Measurements from ENCODE around the gene KCNQ1. TPM values are rescaled to one million over a fixed set of nuclear protein-coding genes. Genes with fewer than 3 reads are reported as not detected.

The KCNQ1 gene
- polyA plus RNA-seq, 1 donor (not counting 4 experiments of a cell fraction or from before 2014, with no cell fraction given) = not detected

GRCh38 chr11:2507212-2507901 lies 62.5 kb downstream of the KCNQ1 start:
- DNase-seq (ENCODE audit: low read depth, low spot score) = no peak

GRCh38 chr11:2507945-2508749 lies 63.3 kb downstream of the KCNQ1 start:
- H3K4me2 ChIP-seq (ENCODE audit: control insufficient read depth, extremely low read depth, insufficient read depth, low read depth, low read length) = no peak overlapping the region
- dilution Hi-C loops (cut with MboI; ENCODE audit: extremely low pct_ligation_motif_present, low sequenced_read_pairs) = no loop called here
- no peak for TF ChIP-seq EZH2 (IDR thresholded peaks at IDR 0.05; ENCODE audit: low read length)
- TF ChIP-seq, protein P1, sequence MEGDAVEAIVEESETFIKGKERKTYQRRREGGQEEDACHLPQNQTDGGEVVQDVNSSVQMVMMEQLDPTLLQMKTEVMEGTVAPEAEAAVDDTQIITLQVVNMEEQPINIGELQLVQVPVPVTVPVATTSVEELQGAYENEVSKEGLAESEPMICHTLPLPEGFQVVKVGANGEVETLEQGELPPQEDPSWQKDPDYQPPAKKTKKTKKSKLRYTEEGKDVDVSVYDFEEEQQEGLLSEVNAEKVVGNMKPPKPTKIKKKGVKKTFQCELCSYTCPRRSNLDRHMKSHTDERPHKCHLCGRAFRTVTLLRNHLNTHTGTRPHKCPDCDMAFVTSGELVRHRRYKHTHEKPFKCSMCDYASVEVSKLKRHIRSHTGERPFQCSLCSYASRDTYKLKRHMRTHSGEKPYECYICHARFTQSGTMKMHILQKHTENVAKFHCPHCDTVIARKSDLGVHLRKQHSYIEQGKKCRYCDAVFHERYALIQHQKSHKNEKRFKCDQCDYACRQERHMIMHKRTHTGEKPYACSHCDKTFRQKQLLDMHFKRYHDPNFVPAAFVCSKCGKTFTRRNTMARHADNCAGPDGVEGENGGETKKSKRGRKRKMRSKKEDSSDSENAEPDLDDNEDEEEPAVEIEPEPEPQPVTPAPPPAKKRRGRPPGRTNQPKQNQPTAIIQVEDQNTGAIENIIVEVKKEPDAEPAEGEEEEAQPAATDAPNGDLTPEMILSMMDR (optimal IDR thresholded peaks at IDR 0.05 in 1 of 3, IDR thresholded peaks at IDR 0.05 in 1 of 3, conservative IDR thresholded peaks at IDR 0.05 in 1 of 3; ENCODE audit: extremely low read depth in 1 of 3, insufficient read depth in 2 of 3, low read length in 3 of 3) = no peak
- H3K9me3 ChIP-seq (ENCODE audit: control insufficient read depth, low read depth, low read length) = no peaks in the 10 kb centered on the region
- no peak overlapping the region for H3K4me3 ChIP-seq (ENCODE audit: control insufficient read depth in 2 of 3, extremely low read depth in 1 of 3, insufficient read depth in 2 of 3, low read depth in 1 of 3, low read length in 3 of 3)
- H3K9ac ChIP-seq (ENCODE audit: control insufficient read depth, extremely low read depth, insufficient read depth, low read length) = no peak overlapping the region
- H2AFZ ChIP-seq (ENCODE audit: control insufficient read depth, low read length) = no peak overlapping the region
- no peaks in the 10 kb centered on the region for H3K9me1 ChIP-seq (ENCODE audit: control insufficient read depth, extremely low read depth, insufficient read depth, low read length)
- DNase-seq (ENCODE audit: low read depth, low spot score) = no peak
- H3K27me3 ChIP-seq (ENCODE audit: control insufficient read depth, extremely low read depth, insufficient read depth, low read length) = peaks cover 7% of the 10 kb centered on the region
- no peaks in the 10 kb centered on the region for H3K4me1 ChIP-seq (ENCODE audit: control insufficient read depth, extremely low read depth, insufficient read depth, low read length)
- H3K36me3 ChIP-seq (ENCODE audit: control insufficient read depth in 2 of 2, extremely low read depth in 1 of 2, insufficient read depth in 2 of 2, low read length in 2 of 2) = no peaks in the 10 kb centered on the region
- no peaks in the 10 kb centered on the region for H4K20me1 ChIP-seq (ENCODE audit: control insufficient read depth, extremely low read depth, insufficient read depth, low read length)
- H3K27ac ChIP-seq (ENCODE audit: control insufficient read depth, insufficient read depth, low read length) = no peak overlapping the region
- FAIRE-seq = no peak
- no peaks in the 10 kb centered on the region for H3K79me2 ChIP-seq (ENCODE audit: control insufficient read depth, insufficient read depth, low read length)

More at GRCh38 chr11:2507212-2507901, 62.5 kb downstream of the KCNQ1 start:
- H2AFZ ChIP-seq (ENCODE audit: control insufficient read depth, low read length) = no peak overlapping the region
- TF ChIP-seq, protein P1 (optimal IDR thresholded peaks at IDR 0.05 in 1 of 3, IDR thresholded peaks at IDR 0.05 in 1 of 3, conservative IDR thresholded peaks at IDR 0.05 in 1 of 3; ENCODE audit: extremely low read depth in 1 of 3, insufficient read depth in 2 of 3, low read length in 3 of 3) = no peak
- TF ChIP-seq EZH2 (IDR thresholded peaks at IDR 0.05; ENCODE audit: low read length) = no peak
- H3K9ac ChIP-seq (ENCODE audit: control insufficient read depth, extremely low read depth, insufficient read depth, low read length) = no peak overlapping the region
- no peaks in the 10 kb centered on the region for H3K36me3 ChIP-seq (ENCODE audit: control insufficient read depth in 2 of 2, extremely low read depth in 1 of 2, insufficient read depth in 2 of 2, low read length in 2 of 2)
- no peaks in the 10 kb centered on the region for H3K9me1 ChIP-seq (ENCODE audit: control insufficient read depth, extremely low read depth, insufficient read depth, low read length)
- no peak overlapping the region for H3K4me2 ChIP-seq (ENCODE audit: control insufficient read depth, extremely low read depth, insufficient read depth, low read depth, low read length)
- no peak overlapping the region for H3K4me3 ChIP-seq (ENCODE audit: control insufficient read depth in 2 of 3, extremely low read depth in 1 of 3, insufficient read depth in 2 of 3, low read depth in 1 of 3, low read length in 3 of 3)
- FAIRE-seq = no peak
- H3K27me3 ChIP-seq (ENCODE audit: control insufficient read depth, extremely low read depth, insufficient read depth, low read length) = peaks cover 7% of the 10 kb centered on the region
- H3K9me3 ChIP-seq (ENCODE audit: control insufficient read depth, low read depth, low read length) = no peaks in the 10 kb centered on the region
- H3K4me1 ChIP-seq (ENCODE audit: control insufficient read depth, extremely low read depth, insufficient read depth, low read length) = no peaks in the 10 kb centered on the region
- dilution Hi-C loops (cut with MboI; ENCODE audit: extremely low pct_ligation_motif_present, low sequenced_read_pairs) = no loop called here
- no peaks in the 10 kb centered on the region for H4K20me1 ChIP-seq (ENCODE audit: control insufficient read depth, extremely low read depth, insufficient read depth, low read length)
- no peaks in the 10 kb centered on the region for H3K79me2 ChIP-seq (ENCODE audit: control insufficient read depth, insufficient read depth, low read length)
- no peak overlapping the region for H3K27ac ChIP-seq (ENCODE audit: control insufficient read depth, insufficient read depth, low read length)

All from keratinocyte (primary cell).